CD4-positive, alpha-beta T cell treated with Interleukin-12 subunit alpha and Interleukin-12 subunit beta, for 1 hour (primary cell): Measurements from ENCODE around the gene OR10H3.
"Not testable (repeated sequence)": the region's sequence is repeated elsewhere in the genome, so short reads cannot be mapped to it uniquely, and the experiment has no call there.

Source experiments
- DNase-seq: peaks from one replicate; pipeline ENCODE4 v3.0.0-alpha.2; 2020

Gene OR10H3, protein sequence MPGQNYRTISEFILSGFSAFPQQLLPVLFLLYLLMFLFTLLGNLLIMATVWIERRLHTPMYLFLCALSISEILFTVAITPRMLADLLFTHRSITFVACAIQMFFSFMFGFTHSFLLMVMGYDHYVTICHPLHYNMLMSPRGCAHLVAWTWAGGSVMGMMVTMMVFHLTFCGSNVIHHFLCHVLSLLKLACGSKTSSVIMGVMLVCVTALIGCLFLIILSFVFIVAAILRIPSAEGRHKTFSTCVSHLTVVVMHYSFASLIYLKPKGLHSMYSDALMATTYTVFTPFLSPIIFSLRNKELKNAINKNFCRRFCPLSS

GRCh38 chr19:15737722-15738121 lies at the start of gene OR10H3:
Gene OR10H3 (plus strand): TSS chr19:15737985. CDS start chr19:15741393, 3,408 bp downstream.
- no peak for DNase-seq

DNA sequence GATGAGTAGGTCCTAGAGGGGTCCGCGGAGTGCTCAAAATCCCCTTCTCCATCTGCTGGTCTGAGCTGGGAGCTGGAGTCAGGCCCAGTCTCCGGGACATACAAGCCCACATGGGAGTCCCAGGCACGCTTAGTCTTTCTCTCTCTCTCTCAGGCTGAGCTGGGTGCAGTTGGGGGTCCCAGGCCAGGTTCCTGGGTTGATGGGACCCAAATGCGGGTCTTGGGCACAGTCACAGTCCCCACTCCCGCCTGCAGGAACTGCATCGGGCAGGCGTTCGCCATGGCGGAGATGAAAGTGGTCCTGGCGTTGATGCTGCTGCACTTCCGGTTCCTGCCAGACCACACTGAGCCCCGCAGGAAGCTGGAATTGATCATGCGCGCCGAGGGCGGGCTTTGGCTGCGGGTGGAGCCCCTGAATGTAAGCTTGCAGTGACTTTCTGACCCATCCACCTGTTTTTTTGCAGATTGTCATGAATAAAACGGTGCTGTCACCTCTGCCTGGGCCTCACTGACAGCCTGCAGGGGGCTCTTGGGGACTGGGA lies 41.1 kb upstream of the OR10H3 start:
- no peak for DNase-seq

GRCh38 chr19:15701757-15702533 lies 35.8 kb upstream of the OR10H3 start:
- DNase-seq, result no peak

DNA sequence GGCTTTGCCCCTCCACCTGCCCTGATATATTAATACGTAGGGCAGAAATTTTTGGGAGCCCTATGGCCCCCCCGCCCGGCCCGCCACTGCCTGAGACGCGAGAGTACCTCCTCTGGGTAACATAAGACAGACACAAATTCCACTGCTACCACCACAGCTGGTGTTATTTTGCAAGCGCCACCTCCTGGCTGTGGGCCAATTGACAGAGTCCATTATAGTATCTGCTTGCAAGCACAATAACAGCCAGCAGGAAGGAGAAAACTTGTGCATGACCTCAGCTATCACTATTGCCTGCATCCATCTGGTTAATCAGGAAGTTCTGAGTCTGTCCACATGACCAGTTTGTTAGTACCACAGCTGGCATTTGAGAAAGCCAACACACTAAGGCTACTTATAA lies 35.3 kb upstream of the OR10H3 start:
- DNase-seq, result peak; percentile 20

GRCh38 chr19:15714638-15715037 lies 23.1 kb upstream of the OR10H3 start:
- no peak for DNase-seq

DNA sequence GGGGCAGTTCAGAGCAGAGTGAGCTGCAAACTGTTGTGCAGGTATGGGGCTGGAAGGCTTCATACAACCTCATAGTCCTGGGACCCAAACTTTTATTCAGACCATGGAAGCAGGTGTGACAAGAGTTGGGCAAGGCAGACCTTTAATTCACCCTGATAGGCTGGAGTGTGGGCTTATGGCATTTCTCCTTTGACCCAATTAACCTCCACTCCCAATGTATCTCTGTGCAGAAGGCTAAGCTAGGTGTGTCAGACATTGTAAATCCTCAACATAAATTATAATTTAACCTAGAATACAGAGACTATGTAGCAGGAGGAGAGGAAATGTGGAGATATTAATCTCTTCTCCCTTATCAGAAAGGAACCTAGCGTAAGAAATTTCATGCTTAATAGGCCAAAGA lies 22.1 kb upstream of the OR10H3 start:
- DNase-seq, result no peak

GRCh38 chr19:15717809-15718208 lies 20.0 kb upstream of the OR10H3 start:
- no peak for DNase-seq

DNA sequence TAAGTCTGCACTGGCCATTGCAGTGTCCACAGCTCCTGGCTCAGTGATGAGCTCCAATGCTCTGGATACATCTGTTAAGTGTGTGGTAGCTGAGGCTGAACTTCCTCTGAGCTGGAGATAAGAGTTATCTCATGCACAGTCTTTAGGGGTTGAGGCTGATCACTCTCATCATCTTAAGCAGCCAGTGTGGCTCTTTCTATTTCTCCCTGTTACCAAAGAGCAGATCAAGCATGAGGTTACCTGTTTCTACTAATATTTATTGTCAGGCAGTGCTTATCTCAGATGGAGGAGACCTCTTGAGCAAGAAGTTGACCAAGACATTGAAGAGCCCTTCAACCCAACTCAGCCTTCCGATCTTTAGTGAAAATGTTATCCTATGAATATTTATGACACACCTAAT lies 16.5 kb upstream of the OR10H3 start:
- no peak for DNase-seq

DNA sequence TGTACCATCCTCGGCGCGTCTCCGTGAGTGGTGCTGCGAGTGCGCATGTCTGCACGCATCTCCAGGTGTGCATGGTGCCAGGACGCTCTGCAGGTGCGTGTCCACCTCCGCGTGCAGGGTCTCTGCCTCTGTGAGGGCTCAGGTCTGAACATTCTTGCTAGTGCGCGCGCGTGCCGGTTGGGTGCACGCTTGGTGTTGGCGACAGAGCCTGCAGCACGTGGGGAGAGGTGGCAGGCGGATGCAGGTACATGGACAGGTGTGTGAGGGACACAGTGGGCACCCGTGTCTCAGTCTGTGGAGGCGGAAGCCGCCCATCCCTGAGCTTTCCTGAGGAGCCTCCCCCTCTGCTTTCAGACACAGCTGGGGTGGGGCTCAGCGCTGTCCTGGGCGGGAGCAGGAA lies 14.8 kb upstream of the OR10H3 start:
- DNase-seq, result no peak

DNA sequence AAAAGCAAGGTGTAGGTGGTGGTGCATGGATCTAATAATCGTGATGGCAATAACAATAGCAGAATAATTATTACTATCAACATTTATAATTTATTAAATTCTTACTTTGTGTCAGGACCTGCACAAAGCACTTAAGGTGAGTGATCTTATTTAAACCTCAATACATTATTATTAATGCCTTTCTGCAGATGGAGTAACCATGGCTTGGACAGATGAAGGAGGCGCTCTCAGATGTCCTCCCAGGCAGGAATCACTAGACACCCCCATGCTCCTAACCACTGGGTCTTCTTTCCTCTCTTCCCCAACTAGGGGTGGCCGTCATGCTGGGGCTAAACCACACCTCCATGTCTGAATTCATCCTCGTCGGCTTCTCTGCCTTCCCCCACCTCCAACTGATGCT lies 10.1 kb upstream of the OR10H3 start, which contains the start of gene OR10H2:
TSS of gene OR10H2 (plus strand) at position 301 of the 400 bp plus-strand sequence. CDS start at position 321, 20 bp downstream.
- DNase-seq, result no peak

DNA sequence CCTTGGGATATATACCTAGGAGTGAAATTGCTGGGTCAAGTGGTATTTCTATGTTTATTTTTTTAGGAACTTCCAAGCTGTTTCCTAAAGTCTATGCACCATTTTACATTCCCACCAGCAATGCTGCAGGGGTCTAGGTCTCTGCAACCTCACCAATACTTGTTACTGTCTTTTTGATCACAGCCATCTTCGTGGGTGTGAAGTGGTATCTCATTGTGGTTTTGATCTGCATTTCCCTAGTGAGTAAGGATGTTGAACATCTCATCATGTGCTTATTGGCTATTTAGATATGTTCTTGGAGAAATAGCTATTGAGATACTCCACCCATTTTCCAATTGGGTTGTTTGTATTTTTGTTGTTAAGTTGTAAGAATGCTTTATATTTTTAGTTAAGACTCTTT lies 7.2 kb upstream of the OR10H3 start:
- DNase-seq, result no peak

GRCh38 chr19:15732388-15732787 lies 5.4 kb upstream of the OR10H3 start:
- DNase-seq, result no peak

- no peak for DNase-seq
Measured at GRCh38 chr19:15733895-15734294, 3.9 kb upstream of the OR10H3 start.

- DNase-seq, result no peak
Measured at GRCh38 chr19:15740785-15741184, 3.0 kb downstream of the OR10H3 start.

DNA sequence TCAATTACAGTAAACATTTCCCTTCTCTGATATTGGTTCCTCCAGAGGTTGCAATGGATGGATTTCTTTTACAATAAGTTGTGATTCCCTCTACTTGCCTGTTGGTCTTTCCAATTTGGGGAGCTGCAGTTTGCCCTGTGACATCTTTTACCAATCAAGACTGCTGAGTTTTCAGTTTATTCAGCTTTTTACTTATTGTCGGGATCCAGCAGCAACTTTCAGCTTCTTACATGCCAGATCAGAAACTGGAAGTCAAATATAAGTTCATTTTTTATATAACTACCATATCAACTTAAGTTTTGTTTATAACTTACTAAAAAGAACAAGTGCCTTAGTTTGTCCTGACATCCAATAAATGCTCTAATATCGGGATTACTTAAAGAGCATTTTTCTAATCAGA lies 10.5 kb downstream of the OR10H3 start:
- DNase-seq, result no peak

GRCh38 chr19:15758379-15758778 lies 20.6 kb downstream of the OR10H3 start:
- no peak for DNase-seq

DNA sequence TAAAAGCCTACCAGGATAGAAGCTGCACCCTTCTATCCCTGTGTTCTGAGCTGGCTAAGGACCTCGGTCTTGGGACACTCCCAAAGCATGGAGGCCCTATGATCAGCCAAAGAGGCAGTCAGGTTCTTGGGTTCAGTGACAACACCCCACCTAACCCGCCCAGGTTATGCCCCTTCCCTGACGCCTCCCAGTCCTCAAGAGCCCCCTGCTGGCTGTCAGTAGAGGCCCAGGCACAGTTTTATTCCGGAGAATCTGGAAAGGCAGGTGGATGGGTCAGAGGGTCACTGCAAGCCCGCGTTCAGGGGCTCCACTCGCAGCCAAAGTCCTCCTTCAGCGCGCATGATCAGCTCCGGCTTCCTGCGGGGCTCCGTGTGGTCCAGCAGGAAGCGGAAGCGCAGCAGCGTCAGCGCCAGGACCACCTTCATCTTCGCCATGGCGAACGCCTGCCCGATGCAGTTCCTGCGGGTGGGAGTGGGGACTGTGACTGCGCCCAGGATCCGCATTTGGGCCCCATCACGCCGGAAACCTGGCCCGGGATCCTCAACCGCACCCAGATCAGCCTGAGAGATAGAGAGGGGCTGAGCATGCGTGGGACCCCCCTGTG lies 22.3 kb downstream of the OR10H3 start:
- DNase-seq, result no peak

- no peak for DNase-seq
Measured at GRCh38 chr19:15769586-15769985, 31.8 kb downstream of the OR10H3 start.

GRCh38 chr19:15774159-15774558 lies 36.4 kb downstream of the OR10H3 start:
- not testable (repeated sequence) for DNase-seq

DNA sequence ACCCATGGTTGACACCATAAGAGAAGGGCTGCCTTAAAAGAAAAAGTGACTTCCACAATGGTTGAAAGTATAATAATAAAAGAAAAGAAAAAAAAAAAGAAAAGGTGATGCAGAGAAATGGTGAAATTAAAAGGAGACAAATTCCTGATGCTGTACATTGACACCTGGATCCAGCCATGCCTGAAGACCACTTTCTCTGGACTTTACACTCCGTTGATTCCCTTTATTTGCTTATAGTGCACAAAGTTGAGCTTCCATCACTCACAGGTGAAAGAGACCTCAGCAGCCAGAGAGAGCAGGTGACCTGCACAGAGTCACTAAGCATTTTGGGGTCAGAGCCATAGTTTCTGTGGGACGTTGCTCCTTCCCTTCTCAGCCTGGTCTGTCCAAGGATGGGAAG lies 37.5 kb downstream of the OR10H3 start:
- no peak for DNase-seq

- DNase-seq, result no peak
Measured at GRCh38 chr19:15776264-15776663, 38.5 kb downstream of the OR10H3 start.

GRCh38 chr19:15776991-15777970 lies 39.5 kb downstream of the OR10H3 start:
- DNase-seq, result no peak
